IPS DF 6.9 (cell line): ENCODE data around the gene KCNK2.

Source experiments
- DNase-seq: peaks from one replicate; pipeline ENCODE4 v3.0.0-alpha.2; 2013; ENCODE audit warnings: low read depth, low spot score
- H3K27ac ChIP-seq: one replicate; pipeline ENCODE4 v1.5.1; 2013; ENCODE audit warnings: low read length, control low read depth
- H3K27me3 ChIP-seq: 2 replicates; pipeline ENCODE4 v1.6.1; 2013; ENCODE audit warnings: mild to moderate bottlenecking, low read length; ENCODE audit not compliant: control insufficient read depth, insufficient read depth
- H3K36me3 ChIP-seq: 2 replicates; pipeline ENCODE4 v1.6.1; 2013; ENCODE audit warnings: low read length; ENCODE audit not compliant: control insufficient read depth, insufficient read depth
- H3K4me1 ChIP-seq: 2 replicates; pipeline ENCODE4 v1.6.1; 2013; ENCODE audit warnings: low read length; ENCODE audit not compliant: control insufficient read depth, insufficient read depth
- H3K4me3 ChIP-seq: 2 replicates; pipeline ENCODE4 v1.5.1; 2013; ENCODE audit warnings: mild to moderate bottlenecking, low read length
- H3K9me3 ChIP-seq: 2 replicates; pipeline ENCODE4 v1.6.1; 2013; ENCODE audit warnings: low read length, inconsistent platforms; ENCODE audit not compliant: control insufficient read depth, insufficient read depth
- WGBS: extraction: QIAGEN DNeasy Blood & Tissue Kit; methylation state at CpG from one replicate; pipeline ENCODE4 v1.1.7; 2013; ENCODE audit warnings: mixed read lengths, missing lambda C conversion rate; ENCODE audit not compliant: insufficient read length, insufficient coverage; 5-methylcytosine and 5-hydroxymethylcytosine counted together

Gene KCNK2

DNA sequence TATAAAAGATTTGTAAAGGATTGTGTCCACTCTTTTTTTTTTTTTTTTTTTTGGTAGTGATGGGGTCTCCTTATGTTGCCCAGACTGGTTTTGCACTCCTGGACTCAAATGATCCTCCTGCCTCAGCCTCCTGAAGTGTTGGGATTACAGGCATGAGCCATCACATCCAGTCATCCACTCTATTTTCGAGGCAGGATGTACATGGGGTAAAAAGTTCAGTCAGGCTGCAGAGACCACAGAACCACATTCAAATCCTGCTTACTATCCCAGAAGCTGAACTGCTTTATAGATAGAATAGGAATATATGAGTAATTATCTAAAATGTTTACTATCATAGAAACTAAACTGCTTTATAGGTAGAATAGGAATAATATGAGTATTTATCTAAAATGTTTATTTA lies 26.0 kb upstream of the KCNK2 start:
- H3K9me3 ChIP-seq, result no peaks in the 10 kb centered on the region
- DNase-seq, result no peak
- H3K27ac ChIP-seq, result no peak overlapping the region
- no peaks in the 10 kb centered on the region for H3K27me3 ChIP-seq
- H3K4me3 ChIP-seq, result no peak overlapping the region
- peaks cover 1% of the 10 kb centered on the region; the same call in 1 of the 2 replicates for H3K4me1 ChIP-seq
- no CpG with 5 or more reads among the region's 1 CpG for WGBS
- H3K36me3 ChIP-seq, result no peaks in the 10 kb centered on the region

DNA sequence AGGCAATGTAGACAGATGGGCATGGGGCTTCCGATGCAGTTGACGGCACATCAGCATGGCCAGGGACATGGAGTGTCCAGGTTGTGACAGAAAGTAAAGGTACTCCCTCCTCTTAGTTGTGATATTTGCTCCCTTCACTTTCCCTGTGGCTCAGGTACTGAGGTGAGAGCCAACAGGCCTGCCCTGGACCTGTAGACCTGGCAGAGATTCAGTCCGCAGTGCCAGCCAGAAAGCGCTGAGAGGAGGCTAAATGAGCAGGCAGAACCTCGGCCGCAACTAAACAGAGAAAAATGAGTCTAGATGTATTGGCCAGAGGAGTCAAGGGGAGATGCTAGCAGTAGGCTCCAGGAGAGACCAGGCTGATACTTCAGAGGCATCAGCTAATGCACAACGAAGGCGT lies 22.6 kb upstream of the KCNK2 start:
- Histone ChIP-seq H3K36me3 (no peaks in the 10 kb centered on the region), H3K4me1 (peaks cover 1% of the 10 kb centered on the region; the same call in 1 of the 2 replicates), H3K27me3 (no peaks in the 10 kb centered on the region), H3K27ac (no peak overlapping the region), H3K4me3 (no peak overlapping the region), H3K9me3 (no peaks in the 10 kb centered on the region)
- no CpG with 5 or more reads among the region's 8 CpGs for WGBS
- DNase-seq, result no peak

DNA sequence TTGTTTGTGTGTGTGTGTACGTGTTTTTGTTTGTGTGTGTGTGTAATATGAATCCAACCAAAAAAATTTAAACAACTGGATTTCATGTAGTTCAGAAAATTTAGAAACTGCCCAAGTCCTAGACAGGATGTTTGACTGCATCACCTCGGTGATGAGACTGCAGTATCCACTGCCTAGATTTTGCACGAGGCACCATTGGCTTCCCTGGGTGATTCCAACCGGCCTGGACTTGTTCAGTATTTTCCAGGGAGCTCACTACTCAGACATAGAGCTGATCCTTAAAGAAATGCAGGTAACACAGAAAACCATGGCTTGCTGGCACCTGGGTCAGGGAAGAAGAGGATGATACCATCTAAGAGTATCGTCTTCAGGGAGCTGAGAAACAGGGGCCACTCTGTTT lies 18.2 kb upstream of the KCNK2 start:
- H3K27ac ChIP-seq, result no peak overlapping the region
- no peak for DNase-seq
- no peaks in the 10 kb centered on the region for H3K27me3 ChIP-seq
- H3K4me1 ChIP-seq, result no peaks in the 10 kb centered on the region
- H3K9me3 ChIP-seq, result no peaks in the 10 kb centered on the region
- WGBS, result 100% methylated on average over 1 of the region's 5 CpGs
- no peak overlapping the region for H3K4me3 ChIP-seq
- no peaks in the 10 kb centered on the region for H3K36me3 ChIP-seq

DNA sequence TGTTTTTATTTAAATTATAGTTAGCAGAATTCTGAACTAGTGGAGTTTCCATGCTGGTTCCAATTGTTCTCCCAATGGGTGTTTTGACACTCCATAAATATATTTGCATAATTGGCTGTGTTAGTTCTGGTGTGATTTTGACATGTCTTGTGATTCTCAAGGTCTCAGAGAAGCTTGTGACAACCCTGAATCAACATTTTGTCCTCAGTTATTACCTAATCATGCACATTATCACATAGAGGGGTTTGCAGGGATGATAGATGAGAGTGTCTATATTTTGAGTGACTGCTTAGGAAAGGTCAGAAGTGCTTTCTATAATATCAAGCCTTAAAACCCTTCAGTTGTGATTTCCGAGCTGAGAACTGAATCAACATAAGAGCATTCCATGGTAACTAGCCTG lies 11.5 kb upstream of the KCNK2 start:
- H3K4me1 ChIP-seq, result no peaks in the 10 kb centered on the region
- no peaks in the 10 kb centered on the region for H3K9me3 ChIP-seq
- no peak overlapping the region for H3K4me3 ChIP-seq
- DNase-seq, result no peak
- H3K36me3 ChIP-seq, result no peaks in the 10 kb centered on the region
- no peak overlapping the region for H3K27ac ChIP-seq
- WGBS, result no CpG with 5 or more reads among the region's 1 CpG
- no peaks in the 10 kb centered on the region for H3K27me3 ChIP-seq

DNA sequence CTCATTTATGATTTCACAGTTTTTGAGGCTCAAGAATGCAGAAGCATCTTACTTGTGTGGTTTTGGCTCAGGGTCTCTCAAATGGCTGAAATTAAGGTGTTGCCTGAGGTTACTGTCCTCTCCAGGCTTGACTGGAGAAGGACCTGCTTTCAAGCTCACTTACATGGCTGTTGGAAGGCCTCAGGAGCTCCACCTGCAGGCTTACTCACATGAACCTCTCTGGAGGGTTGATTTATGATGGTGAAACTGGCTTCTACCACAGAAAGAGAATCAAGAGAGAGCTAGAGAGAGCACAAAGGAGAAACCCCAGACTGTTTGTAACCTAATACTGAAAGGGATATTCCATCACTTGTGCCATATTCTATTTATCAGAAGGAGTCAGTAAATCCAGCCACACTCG lies 6.2 kb upstream of the KCNK2 start:
- no peak overlapping the region for H3K4me3 ChIP-seq
- DNase-seq, result no peak
- H3K9me3 ChIP-seq, result no peaks in the 10 kb centered on the region
- H3K36me3 ChIP-seq, result no peaks in the 10 kb centered on the region
- WGBS, result no CpG with 5 or more reads among the region's 1 CpG
- no peaks in the 10 kb centered on the region for H3K4me1 ChIP-seq
- H3K27ac ChIP-seq, result no peak overlapping the region
- peaks cover 17% of the 10 kb centered on the region; the same call in 1 of the 2 replicates for H3K27me3 ChIP-seq

DNA sequence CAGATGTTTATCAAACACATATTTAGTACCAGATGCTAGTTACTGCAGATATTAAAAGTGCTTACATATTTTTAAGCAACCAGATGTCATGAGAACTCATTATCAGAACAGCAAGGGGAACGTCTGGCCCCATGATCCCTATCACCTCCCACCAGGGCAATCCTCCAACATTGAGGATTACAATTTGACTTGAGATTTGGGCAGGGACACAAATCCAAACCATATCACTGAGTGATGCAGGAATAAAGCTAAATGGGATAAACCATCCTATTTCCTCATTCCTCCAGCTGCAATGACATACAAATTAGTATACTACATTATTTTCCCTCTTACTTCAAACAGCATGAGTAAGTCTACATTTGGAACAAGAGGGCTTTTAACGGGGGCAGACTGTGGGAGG lies 3.1 kb upstream of the KCNK2 start:
- peaks cover 3% of the 10 kb centered on the region; the same call in 1 of the 2 replicates for H3K4me1 ChIP-seq
- DNase-seq, result no peak
- H3K36me3 ChIP-seq, result no peaks in the 10 kb centered on the region
- peaks cover 41% of the 10 kb centered on the region for H3K27me3 ChIP-seq
- no peak overlapping the region for H3K4me3 ChIP-seq
- H3K9me3 ChIP-seq, result no peaks in the 10 kb centered on the region
- WGBS, result no CpG with 5 or more reads among the region's 2 CpGs
- no peak overlapping the region for H3K27ac ChIP-seq

DNA sequence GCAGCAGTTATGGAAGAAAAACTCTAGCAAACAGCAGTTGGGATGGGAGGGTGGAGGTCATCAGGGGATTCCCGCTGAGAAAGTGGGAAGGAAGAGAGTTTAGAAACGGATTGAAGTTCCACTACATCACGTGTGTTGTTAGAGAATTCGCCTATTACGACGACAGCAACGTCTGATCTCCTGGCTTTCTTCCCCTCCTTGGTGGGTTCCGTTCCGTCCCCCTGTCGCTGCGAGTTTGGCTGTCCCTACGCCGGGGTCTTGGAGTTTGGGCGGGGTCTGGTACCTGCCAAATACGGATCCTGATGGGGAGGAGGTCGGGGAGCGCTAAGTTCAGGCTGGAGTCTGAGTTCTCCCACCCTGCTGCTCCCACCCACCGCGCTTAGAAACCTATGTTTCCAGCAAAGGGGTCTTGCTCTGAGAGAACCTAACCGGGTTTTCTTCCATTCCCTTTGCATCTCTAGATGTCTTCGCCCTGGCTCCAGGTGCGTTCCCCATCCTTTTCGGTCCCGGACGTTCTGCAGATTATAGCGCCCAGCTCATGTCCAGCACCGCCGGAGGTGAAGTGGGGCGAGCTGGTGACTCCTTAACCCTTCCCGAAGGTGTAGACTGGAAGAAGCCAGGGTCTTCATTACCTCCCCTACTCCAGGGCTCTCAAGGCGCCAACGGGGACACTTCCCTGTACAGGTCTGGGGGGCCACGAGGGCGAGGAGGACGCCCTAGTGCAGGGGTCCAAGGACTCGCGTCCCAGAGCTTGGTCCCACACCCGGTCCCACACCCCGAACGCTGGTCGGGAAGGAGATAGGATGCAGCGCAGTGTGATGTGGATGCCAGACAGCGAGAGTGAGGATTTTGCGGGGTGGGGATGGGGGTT lies 641 bp upstream of the KCNK2 start:
- Histone ChIP-seq H3K4me1 (peaks cover 3% of the 10 kb centered on the region; the same call in 1 of the 2 replicates), H3K27me3 (peaks cover 43% of the 10 kb centered on the region), H3K27ac (no peak overlapping the region), H3K36me3 (no peaks in the 10 kb centered on the region), H3K9me3 (no peaks in the 10 kb centered on the region), H3K4me3 (peak overlapping the region; percentile 82; the same call in 1 of the 2 replicates)
- DNase-seq, result no peak
- no CpG with 5 or more reads among the region's 44 CpGs for WGBS

DNA sequence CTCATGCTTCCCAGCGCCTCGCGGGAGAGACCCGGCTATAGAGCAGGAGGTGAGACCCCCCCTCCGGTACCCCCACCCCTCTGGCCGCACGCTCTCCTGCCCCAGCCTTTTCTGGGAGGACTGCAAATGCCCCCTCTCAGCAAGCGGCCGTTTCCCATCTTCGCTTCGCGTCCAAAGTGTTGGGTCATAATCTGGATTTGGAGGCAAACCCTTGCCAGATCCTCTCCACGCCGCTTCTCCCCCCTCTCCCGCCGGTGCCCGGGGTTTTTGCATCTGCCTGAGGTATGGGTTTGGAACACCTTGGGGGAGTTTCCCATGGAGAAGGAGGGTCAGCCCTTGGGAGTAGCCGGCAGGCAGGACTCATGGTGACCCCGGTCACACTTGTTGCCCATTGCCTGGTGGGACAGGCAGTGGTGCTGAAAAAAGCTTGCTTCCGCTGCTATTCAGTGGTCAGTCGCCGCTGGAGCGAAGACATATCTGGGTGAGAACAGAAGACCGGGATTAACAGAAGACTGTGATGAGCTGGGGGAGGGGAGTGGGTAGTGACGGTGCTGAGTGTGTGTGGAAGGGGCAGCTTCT lies 935 bp downstream of the KCNK2 start:
- Histone ChIP-seq H3K36me3 (no peaks in the 10 kb centered on the region), H3K27ac (no peak overlapping the region), H3K9me3 (no peaks in the 10 kb centered on the region), H3K4me1 (peaks cover 3% of the 10 kb centered on the region; the same call in 1 of the 2 replicates), H3K4me3 (peak overlapping the region; percentile 38; the same call in 1 of the 2 replicates), H3K27me3 (peaks cover 43% of the 10 kb centered on the region)
- DNase-seq, result no peak
- no CpG with 5 or more reads among the region's 25 CpGs for WGBS

DNA sequence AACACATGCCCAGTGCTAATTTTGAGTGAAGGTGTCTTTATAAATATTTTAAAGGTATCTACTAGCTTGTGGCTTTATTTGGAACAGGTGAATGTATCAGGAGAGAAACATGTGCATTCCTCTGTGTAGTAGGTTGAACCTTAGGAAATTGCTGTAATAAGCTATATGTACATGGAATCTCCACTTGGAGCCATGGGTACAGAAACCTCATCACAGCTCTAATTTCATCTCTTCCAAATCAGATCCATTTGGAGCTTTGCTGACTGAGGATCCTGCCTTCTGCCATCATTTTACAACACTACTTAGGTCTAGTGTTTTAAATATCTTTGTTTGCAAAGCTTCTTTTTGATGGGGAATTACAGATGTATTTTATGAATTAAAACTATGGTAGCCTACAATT lies 2.1 kb downstream of the KCNK2 start:
- H3K27me3 ChIP-seq, result peaks cover 39% of the 10 kb centered on the region
- no peaks in the 10 kb centered on the region for H3K36me3 ChIP-seq
- no peak overlapping the region for H3K27ac ChIP-seq
- H3K9me3 ChIP-seq, result no peaks in the 10 kb centered on the region
- no peak for DNase-seq
- H3K4me1 ChIP-seq, result peaks cover 3% of the 10 kb centered on the region; the same call in 1 of the 2 replicates
- no peak overlapping the region for H3K4me3 ChIP-seq

DNA sequence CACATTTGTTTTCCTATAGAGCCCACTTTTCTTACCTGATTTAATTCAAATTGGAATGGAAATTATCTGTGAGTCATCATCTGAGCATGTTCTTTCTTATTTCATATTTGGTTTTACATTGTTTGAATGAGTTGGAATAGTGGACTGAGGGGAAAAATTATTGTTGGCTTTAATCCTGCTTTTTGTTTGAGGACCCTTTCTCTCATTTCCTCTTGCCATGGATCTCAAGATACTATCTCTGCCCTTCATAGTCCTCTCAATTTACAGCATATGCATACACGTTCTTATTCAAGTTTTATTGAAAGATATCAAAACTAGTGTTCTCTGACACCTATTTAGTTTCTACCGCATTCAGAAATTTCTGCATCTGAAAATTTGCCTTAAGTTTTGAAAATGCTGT lies 5.1 kb downstream of the KCNK2 start:
- WGBS, result no CpG with 5 or more reads among the region's 2 CpGs

More for the DNA sequence above, 5.1 kb downstream of the KCNK2 start:
- no peaks in the 10 kb centered on the region for H3K36me3 ChIP-seq
- H3K9me3 ChIP-seq, result no peaks in the 10 kb centered on the region
- no peak for DNase-seq
- no peak overlapping the region for H3K4me3 ChIP-seq
- H3K4me1 ChIP-seq, result no peaks in the 10 kb centered on the region
- peaks cover 15% of the 10 kb centered on the region for H3K27me3 ChIP-seq
- no peak overlapping the region for H3K27ac ChIP-seq
